HEK293T (cell line): ENCODE results near the gene MPDU1.

ENCODE experiments used
- ARNT ChIP-seq: fragments of 450-650 bp; IDR thresholded peaks from 2 replicates; pipeline ENCODE4 v1.6.1; 2017; ENCODE audit warnings: mild to moderate bottlenecking
- BHLHE40 ChIP-seq: fragments of 450-650 bp; IDR thresholded peaks from 2 replicates; pipeline ENCODE4 v1.6.1; 2016; ENCODE audit warnings: mild to moderate bottlenecking, moderate library complexity, borderline replicate concordance
- FOXM1 ChIP-seq: fragments of 450-650 bp; IDR thresholded peaks from 2 replicates; pipeline ENCODE4 v1.6.1; 2017; ENCODE audit warnings: mild to moderate bottlenecking, borderline replicate concordance
- NFRKB ChIP-seq: fragments of 450-650 bp; IDR thresholded peaks from 2 replicates; pipeline ENCODE4 v1.6.1; 2016; ENCODE audit warnings: mild to moderate bottlenecking, moderate library complexity
- SUZ12 ChIP-seq: fragments of 450-650 bp; IDR thresholded peaks from 2 replicates; pipeline ENCODE4 v1.6.1; 2016; ENCODE audit warnings: mild to moderate bottlenecking

- TF ChIP-seq FOXM1 (no peak), NFRKB (no peak), SUZ12 (no peak), BHLHE40 (no peak), ARNT (no peak)
Measured at GRCh38 chr17:7613769-7614424, 30.2 kb downstream of the MPDU1 start.
